GM21526 (cell line): ENCODE results near the gene CELSR2.

Experiments
- ATAC-seq: cut with Tn5 transposase; IDR thresholded peaks from one replicate; pipeline ENCODE4 v1.9.1; 2021; ENCODE audit warnings: moderate library complexity; ENCODE audit not compliant: unreplicated experiment, low FRiP score

Gene CELSR2

GRCh38 chr1:109225711-109226445 lies 23.5 kb upstream of the CELSR2 start:
- ATAC-seq: no peak

GRCh38 chr1:109228167-109228566 lies 21.2 kb upstream of the CELSR2 start:
- no peak for ATAC-seq

GRCh38 chr1:109229531-109230127 lies 19.7 kb upstream of the CELSR2 start:
- no peak for ATAC-seq

GRCh38 chr1:109231066-109231465 lies 18.3 kb upstream of the CELSR2 start:
- ATAC-seq: no peak

GRCh38 chr1:109235137-109235536 lies 14.2 kb upstream of the CELSR2 start:
- no peak for ATAC-seq

GRCh38 chr1:109237512-109237911 lies 11.8 kb upstream of the CELSR2 start:
- no peak for ATAC-seq

- ATAC-seq: no peak
Observed at GRCh38 chr1:109238382-109238781, 11.0 kb upstream of the CELSR2 start.

GRCh38 chr1:109239047-109239408 lies 10.3 kb upstream of the CELSR2 start:
- ATAC-seq: no peak

- ATAC-seq: peak; percentile 55
Observed at GRCh38 chr1:109239409-109240068, 9.8 kb upstream of the CELSR2 start.

- ATAC-seq: no peak
Observed at GRCh38 chr1:109240158-109241152, 8.9 kb upstream of the CELSR2 start.

GRCh38 chr1:109241344-109241743 lies 8.0 kb upstream of the CELSR2 start:
- ATAC-seq: no peak

- ATAC-seq: no peak
Observed at GRCh38 chr1:109241841-109242345, 7.4 kb upstream of the CELSR2 start.

- ATAC-seq: no peak
Observed at GRCh38 chr1:109242387-109242786, 7.0 kb upstream of the CELSR2 start.

GRCh38 chr1:109243221-109243620 lies 6.1 kb upstream of the CELSR2 start:
- ATAC-seq: no peak

GRCh38 chr1:109243860-109244552 lies 5.3 kb upstream of the CELSR2 start:
- ATAC-seq: no peak

GRCh38 chr1:109246141-109246551 lies 3.2 kb upstream of the CELSR2 start:
- ATAC-seq: no peak

GRCh38 chr1:109247401-109248365 lies 1.7 kb upstream of the CELSR2 start:
- no peak for ATAC-seq

- no peak for ATAC-seq
Observed at GRCh38 chr1:109248444-109248796, 919 bp upstream of the CELSR2 start.
